22Rv1 (cell line): ENCODE measurements around the gene MX2.
"Not testable (repeated sequence)": the region's sequence is repeated elsewhere in the genome, so short reads cannot be mapped to it uniquely, and the experiment has no call there.

Experiments
- H3K27ac ChIP-seq: fragments of 450-650 bp; 2 replicates; pipeline ENCODE4 v1.5.1; 2017
- CTCF ChIP-seq: fragments of 450-650 bp; IDR thresholded peaks from 2 replicates; pipeline ENCODE4 v1.5.1; 2017; ENCODE audit warnings: mild to moderate bottlenecking
- ZFX ChIP-seq: fragments of 450-650 bp; IDR thresholded peaks from 2 replicates; pipeline ENCODE4 v1.6.1; 2017; ENCODE audit warnings: antibody characterized with exemption, borderline replicate concordance

The MX2 gene

DNA sequence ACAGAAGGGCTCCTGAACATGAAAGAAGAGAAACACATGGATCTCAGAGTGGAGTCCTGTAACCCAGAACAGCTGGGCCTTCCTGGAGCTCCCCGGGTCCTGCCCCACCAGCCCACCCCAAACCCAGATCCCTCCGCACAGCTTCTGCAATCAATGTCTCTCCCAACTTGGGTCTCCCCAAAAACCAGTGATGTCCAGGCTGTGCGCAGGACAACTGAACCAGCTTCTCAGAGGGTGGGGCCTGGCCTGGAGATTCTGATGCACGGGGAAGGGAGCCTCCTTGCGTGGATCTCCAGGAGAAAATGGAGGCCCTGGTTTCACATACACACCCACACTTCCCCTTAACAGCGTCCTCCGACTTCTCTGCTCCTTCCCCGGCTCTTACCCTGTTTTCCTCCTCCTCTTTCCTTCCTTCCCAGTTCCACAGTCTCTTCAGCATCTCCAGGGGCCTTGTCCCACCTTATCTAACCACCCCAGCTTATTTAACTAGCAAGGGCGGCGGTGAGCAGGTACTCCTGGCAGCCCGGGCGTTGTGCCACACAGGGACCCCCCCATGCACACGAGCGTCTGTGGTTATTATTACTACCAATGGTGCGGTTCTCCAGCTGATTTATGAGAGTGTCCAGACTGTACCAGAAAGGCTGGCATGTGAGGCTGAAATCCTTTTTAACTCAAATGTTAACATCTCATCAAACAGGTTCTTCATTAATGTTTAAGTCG is 11.2 kb upstream of the MX2 start:
- H3K27ac ChIP-seq = no peak overlapping the region
- TF ChIP-seq CTCF = no peak
- no peak for TF ChIP-seq ZFX

DNA sequence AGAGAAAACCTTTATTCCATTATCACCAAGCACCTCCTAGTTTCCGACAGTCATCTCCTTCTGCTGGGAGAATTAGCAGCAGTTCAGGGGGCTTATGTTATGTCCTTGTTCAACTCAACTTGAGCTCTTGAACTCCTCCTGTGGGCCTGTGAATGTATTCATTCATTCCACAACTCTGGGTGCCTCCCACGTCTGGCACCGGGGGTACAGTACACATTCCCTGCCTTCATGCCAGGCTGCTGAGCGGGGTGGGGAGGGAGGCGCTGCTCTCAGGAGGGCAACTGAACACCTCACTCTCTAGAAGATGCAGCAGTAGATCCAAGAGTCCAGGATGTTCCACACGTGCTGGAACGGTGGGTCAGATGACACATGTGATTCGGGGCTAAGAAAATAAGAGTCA is 4.3 kb upstream of the MX2 start:
- TF ChIP-seq CTCF (no peak), ZFX (no peak)
- H3K27ac ChIP-seq = no peak overlapping the region

GRCh38 chr21:41358193-41359166 is 3.3 kb upstream of the MX2 start:
- TF ChIP-seq ZFX (no peak), CTCF (no peak)

GRCh38 chr21:41359286-41359685 is 2.5 kb upstream of the MX2 start:
- TF ChIP-seq CTCF = no peak
- no peak for TF ChIP-seq ZFX
- H3K27ac ChIP-seq = no peak overlapping the region

More at GRCh38 chr21:41358193-41359166, 3.3 kb upstream of the MX2 start:
- no peak overlapping the region for H3K27ac ChIP-seq

DNA sequence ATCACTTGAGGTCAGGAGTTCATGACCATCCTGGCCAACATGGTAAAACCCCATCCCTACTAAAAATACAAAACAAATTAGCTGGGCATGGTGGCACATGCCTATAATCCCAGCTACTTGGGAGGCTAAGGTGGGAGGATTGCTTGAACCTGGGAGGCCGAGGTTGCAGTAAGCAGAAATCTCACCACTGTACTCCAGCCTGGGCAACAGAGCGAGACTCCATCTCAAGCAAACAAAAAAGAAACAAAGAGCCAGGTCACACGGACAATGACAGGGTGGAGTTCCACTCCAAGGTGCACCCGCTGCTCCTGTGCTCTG is 2.1 kb upstream of the MX2 start:
- H3K27ac ChIP-seq = not testable (repeated sequence)

DNA sequence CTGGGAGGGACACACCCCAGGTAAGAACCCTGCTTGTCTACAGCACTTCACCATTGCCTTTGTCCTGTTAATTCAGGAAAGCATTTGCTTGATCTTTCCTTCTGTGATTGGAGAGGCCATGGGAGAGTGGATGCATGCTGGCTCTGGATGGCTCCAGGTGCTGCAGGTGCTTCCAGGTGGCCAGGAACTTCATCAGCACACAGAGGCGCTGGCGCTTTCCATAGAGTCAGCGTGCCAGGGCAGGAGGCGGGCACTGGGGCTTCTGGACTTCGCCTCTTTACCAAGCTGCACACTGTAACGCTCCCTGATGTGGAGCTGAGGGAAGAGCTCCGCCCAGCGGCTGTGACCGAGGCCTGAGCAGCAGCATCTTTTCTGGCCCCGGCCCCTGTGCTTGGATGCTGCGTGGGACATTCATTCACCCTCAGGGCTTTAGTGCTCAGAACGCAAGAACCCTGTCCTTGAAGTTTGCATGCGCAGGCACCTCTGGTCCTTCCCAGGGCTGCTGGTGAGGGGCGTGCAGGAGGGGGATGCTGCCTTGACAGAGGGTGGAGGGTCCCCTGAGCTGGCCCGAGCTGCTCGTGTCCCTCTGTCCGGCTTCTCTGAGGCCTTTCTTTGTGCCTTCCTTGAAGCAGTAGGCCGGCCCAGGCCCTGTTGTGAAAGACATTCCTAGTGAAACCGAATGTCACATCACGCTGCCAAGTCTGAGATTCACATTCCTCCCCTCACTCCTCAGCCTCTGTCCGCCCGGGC is 1.6 kb upstream of the MX2 start:
- no peak for TF ChIP-seq ZFX
- TF ChIP-seq CTCF = peak; percentile 81
- no peak overlapping the region for H3K27ac ChIP-seq

GRCh38 chr21:41361053-41361785 is 608 bp upstream of the MX2 start:
- no peak overlapping the region for H3K27ac ChIP-seq

More at GRCh38 chr21:41361053-41361785, 608 bp upstream of the MX2 start:
- TF ChIP-seq CTCF = no peak
- no peak for TF ChIP-seq ZFX
